Breast epithelium (tissue), 3 donors: ENCODE measurements around the gene ITGAE.

Source experiments
- CTCF ChIP-seq, 3 donors: fragments of 450-650 bp; IDR thresholded peaks; one replicate each; pipeline ENCODE4 v1.5.1; 2016 to 2017; ENCODE audit warnings: antibody characterized with exemption in 3 of 3, mild to moderate bottlenecking in 3 of 3, moderate library complexity in 3 of 3
- POLR2A ChIP-seq: fragments of 450-650 bp; IDR thresholded peaks from one replicate; pipeline ENCODE4 v1.6.1; 2016; ENCODE audit warnings: antibody characterized with exemption, mild to moderate bottlenecking, moderate library complexity

GRCh38 chr17:3848229-3848835 lies 47.3 kb upstream of the ITGAE start:
- TF ChIP-seq CTCF (IDR thresholded peaks at IDR 0.05) = no peak
- TF ChIP-seq POLR2A = no peak
